GM21423 (cell line): ENCODE results near the gene GPR171.
A peak's percentile ranks its signal among the peaks of the same experiment; 100 is the strongest.

Source experiments
- ATAC-seq: cut with Tn5 transposase; IDR thresholded peaks from one replicate; pipeline ENCODE4 v1.9.1; 2021; ENCODE audit warnings: mild to moderate bottlenecking, moderate library complexity; ENCODE audit not compliant: unreplicated experiment

GPR171 gene

GRCh38 chr3:151214459-151214858, 11.4 kb upstream of the GPR171 start:
- ATAC-seq = no peak

GRCh38 chr3:151213881-151214280, 10.9 kb upstream of the GPR171 start:
- no peak for ATAC-seq

GRCh38 chr3:151213151-151213550, 10.1 kb upstream of the GPR171 start:
- ATAC-seq = no peak

- peak; percentile 85 for ATAC-seq
Observed at GRCh38 chr3:151210676-151211381, 7.8 kb upstream of the GPR171 start.

GRCh38 chr3:151209654-151210053, 6.6 kb upstream of the GPR171 start:
- no peak for ATAC-seq

GRCh38 chr3:151206201-151206600, 3.2 kb upstream of the GPR171 start:
- no peak for ATAC-seq

- no peak for ATAC-seq
Observed at GRCh38 chr3:151205482-151205881, 2.5 kb upstream of the GPR171 start.

- ATAC-seq = no peak
Observed at GRCh38 chr3:151204530-151205402, 1.8 kb upstream of the GPR171 start.

- no peak for ATAC-seq
Observed at GRCh38 chr3:151201051-151201730, 1.8 kb downstream of the GPR171 start.

GRCh38 chr3:151200586-151200985, 2.4 kb downstream of the GPR171 start:
- ATAC-seq = no peak

GRCh38 chr3:151199554-151200438, 3.2 kb downstream of the GPR171 start:
- no peak for ATAC-seq

GRCh38 chr3:151198849-151199248, 4.2 kb downstream of the GPR171 start:
- ATAC-seq = no peak

GRCh38 chr3:151197981-151198767, 4.8 kb downstream of the GPR171 start:
- ATAC-seq = no peak

- ATAC-seq = no peak
Observed at GRCh38 chr3:151197228-151197627, 5.8 kb downstream of the GPR171 start.

GRCh38 chr3:151196434-151196833, 6.6 kb downstream of the GPR171 start:
- ATAC-seq = no peak

GRCh38 chr3:151195826-151196225, 7.2 kb downstream of the GPR171 start:
- no peak for ATAC-seq

GRCh38 chr3:151192545-151192944, 10.5 kb downstream of the GPR171 start:
- ATAC-seq = no peak

- ATAC-seq = no peak
Observed at GRCh38 chr3:151191095-151191494, 11.9 kb downstream of the GPR171 start.

GRCh38 chr3:151183265-151183671, 19.7 kb downstream of the GPR171 start:
- no peak for ATAC-seq
